GM19099 (cell line): ENCODE measurements around the gene SSC5D.

Source experiments
- POLR2A ChIP-seq: IDR thresholded peaks from 3 replicates; pipeline ENCODE4 v1.6.1; 2011; ENCODE audit warnings: low read depth; ENCODE audit not compliant: insufficient read length; ENCODE audit errors: extremely low read depth

SSC5D gene

DNA sequence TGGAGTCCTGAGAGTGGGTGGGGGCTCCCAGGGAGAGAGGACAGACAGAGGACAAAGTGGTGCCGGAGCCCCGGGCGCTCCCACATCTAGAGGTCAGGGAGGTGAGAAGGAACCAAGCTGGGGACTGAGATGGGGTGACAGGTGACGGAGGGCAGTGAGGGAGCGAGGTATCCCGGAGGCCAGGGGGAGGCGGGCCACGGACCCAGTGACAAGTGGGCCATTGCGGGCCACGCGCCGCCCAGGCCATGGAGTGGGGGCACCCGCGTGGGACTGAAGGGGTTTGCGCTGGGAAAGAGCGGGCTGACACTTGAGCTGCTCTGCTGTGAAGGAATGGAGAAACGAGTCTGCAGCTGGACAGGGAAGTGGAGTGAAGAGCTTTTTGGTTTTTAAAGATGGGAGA lies 9.2 kb upstream of the SSC5D start:
- TF ChIP-seq POLR2A = no peak

DNA sequence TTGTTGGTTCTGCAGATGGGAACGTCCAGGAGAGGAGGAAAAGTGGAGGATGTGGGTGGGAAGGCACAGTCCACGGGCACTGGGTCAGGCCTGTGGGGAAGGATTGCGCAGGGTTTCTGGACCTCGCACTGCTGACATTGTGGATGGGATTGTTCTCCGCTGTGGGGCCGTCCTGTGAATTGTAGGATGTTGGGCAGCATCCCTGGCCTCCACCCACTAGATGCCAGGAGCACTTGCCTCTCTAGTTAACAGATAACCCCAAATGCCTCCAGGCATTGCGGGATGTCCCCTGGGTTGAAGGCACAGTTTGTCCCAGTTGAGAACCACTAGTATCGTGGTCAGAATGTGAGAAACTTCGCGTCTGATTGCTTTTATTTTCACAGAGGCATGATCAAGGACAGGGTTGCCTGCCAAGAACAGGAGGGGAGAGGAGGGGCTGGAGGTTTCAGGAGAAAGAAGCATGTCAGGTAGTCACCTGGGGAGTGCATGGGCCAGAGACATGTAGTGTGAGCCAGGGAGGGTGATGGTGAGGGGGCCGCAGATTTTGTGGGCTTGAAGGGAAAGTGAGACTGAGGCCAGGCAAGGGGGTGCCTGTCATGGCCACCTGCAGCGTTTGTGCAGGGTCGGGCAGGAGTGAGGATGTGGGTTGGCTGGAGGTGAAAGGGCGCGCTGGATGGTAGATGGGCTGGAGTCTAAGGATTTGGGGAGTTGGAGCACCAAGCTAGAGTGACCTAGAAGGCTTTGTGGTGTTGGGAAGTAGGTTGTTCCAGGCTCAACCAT lies 8.6 kb upstream of the SSC5D start:
- TF ChIP-seq POLR2A = no peak

DNA sequence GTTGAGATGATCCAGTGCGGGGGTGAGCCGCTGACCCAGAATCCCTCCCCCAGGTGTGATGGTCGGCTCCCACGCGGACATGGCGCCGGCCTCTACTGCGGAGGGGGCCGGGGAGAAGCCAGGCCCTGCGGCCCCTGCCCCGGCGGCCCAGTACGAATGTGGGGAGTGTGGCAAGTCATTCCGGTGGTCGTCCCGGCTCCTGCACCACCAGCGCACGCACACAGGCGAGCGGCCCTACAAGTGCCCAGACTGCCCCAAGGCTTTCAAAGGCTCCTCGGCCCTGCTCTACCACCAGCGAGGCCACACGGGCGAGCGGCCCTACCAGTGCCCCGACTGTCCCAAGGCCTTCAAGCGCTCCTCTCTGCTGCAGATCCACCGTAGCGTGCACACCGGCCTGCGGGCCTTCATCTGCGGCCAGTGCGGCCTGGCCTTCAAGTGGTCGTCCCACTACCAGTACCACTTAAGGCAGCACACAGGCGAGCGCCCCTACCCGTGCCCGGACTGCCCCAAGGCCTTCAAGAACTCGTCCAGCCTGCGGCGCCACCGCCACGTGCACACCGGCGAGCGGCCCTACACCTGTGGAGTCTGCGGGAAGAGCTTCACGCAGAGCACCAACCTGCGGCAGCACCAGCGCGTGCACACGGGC lies 7.0 kb upstream of the SSC5D start:
- no peak for TF ChIP-seq POLR2A

DNA sequence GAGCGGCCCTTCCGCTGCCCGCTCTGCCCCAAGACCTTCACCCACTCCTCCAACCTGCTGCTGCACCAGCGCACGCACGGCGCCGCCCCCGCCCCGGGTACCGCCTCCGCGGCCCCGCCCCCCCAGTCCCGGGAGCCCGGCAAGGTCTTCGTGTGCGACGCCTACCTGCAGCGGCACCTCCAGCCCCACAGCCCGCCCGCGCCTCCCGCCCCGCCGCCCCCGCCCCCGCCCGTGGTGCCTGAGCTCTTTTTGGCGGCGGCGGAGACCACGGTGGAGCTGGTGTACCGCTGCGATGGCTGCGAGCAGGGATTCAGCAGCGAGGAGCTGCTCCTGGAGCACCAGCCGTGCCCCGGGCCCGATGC lies 6.5 kb upstream of the SSC5D start:
- TF ChIP-seq POLR2A = no peak

DNA sequence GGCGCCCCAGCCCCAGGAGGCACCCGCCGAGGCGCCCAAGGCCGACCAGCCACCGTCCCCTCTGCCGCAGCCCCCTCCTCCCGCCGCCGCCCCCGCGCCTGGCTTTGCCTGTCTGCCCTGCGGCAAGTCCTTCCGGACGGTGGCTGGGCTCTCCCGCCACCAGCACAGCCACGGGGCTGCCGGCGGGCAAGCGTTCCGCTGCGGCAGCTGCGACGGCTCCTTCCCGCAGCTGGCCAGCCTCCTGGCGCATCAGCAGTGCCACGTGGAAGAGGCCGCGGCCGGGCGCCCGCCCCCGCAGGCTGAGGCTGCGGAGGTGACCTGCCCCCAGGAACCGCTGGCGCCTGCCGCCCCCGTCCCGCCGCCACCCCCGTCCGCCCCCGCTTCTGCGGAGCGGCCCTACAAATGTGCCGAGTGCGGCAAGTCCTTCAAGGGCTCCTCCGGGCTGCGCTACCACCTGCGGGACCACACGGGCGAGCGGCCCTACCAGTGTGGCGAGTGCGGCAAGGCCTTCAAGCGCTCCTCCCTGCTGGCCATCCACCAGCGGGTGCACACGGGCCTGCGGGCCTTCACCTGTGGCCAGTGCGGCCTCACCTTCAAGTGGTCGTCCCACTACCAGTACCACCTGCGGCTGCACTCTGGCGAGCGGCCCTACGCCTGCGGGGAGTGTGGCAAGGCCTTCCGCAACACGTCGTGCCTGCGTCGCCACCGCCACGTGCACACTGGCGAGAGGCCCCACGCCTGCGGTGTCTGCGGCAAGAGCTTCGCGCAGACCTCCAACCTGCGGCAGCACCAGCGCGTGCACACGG lies 5.9 kb upstream of the SSC5D start:
- TF ChIP-seq POLR2A = no peak

DNA sequence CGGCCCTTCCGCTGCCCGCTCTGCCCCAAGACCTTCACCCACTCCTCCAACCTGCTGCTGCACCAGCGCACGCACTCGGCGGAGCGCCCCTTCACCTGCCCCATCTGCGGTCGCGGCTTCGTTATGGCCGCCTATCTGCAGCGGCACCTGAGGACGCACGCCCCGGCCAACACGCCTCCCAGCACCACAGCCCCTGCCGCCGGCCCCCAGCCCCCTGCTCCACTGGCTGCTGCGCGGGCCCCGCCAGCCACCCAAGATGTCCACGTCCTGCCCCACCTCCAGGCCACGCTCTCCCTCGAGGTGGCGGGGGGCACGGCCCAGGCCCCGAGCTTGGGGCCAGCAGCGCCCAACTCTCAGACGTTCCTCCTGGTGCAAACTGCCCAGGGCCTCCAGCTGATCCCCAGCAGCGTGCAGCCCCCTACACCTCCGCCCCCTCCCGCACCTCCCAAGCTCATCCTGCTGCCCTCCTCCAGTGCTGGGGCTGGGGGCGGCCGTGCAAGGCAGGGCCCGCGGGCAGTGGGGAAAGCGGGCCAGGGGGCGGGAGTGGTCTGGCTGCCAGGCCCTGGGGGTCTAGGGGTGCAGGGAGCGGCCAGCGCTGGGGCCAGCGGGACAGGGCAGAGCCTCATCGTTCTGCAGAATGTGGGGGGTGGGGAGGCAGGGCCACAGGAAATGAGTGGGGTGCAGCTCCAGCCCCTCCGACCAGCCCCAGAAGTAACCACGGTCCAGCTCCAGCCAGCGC lies 5.1 kb upstream of the SSC5D start:
- no peak for TF ChIP-seq POLR2A

DNA sequence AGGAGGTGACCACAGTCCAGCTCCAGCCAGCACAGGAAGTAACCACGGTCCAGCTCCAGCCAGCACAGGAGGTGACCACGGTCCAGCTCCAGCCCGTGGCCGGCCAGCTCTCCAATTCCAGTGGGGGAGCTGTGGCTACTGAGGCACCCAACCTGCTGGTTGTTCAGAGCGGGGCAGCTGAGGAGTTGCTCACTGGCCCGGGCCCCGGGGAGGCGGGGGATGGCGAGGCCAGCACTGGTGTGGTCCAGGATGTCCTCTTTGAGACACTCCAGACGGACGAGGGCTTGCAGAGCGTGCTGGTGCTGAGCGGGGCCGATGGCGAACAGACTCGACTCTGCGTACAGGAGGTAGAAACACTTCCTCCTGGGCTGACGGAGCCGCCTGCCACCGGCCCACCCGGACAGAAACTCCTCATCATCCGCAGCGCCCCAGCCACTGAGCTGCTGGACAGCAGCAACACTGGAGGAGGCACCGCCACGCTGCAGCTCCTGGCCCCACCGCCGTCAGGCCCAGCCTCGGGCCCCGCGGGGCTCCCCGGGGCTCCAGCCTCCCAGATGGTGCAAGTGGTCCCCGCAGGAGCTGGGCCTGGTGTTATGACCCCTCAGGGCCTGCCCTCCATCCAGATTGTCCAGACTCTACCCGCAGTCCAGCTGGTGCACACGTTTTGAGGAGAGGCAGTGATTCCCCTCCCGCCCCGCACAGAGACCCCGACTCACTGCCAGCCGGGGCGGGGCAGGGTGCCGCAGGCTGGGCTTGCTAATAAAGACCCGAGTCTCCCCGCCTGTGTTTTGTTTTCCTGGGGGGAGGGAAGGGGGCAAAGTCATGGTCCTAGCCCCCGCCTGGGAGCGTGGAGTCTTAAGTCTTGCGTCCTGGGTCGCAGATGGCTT lies 4.3 kb upstream of the SSC5D start:
- no peak for TF ChIP-seq POLR2A

DNA sequence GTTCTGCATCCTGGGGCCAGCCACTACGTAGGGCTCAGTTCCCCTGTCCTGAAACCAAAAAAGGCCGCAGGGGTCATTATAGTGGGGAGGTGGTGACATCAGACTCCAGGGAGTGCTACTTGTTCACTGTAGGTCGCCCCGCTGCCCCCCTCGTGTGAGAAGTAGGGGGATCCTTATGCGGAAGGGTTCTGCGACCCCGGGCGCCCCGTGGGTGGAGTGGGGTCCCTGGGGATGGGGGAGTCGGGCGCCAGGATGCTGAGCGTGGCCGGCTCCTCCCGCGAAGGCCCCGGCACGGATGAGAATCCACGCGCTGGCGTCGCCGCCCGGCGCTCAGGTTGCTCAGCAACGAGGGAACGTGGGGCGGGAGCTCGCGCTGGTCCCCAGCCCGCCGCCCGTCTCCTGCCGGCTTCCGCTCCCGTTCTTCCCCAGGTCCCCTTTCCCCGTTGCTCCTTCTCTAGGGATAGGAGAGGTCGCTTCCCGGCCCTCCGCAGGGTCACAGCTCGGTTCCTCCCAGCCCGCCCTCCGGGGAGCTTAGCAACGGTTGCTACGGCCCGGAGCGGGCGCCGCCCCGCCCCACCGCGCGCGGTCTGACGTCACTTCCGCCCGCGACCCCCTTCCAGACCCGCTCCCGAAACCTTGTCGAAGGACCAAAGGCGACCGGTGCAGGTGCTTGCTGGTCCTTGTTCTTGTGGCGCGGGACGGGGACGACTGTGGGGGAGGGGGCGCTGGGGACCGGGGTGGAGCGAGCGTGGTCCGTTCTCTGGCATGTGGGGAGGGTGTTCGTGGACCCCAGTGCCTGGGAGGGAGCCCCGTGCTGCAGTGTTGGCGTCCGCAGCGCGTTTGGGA lies 3.4 kb upstream of the SSC5D start, which contains the start of gene NAT14:
Gene NAT14 (plus strand): TSS at position 596 of the 846 bp plus-strand sequence. CDS start 521 bp downstream, outside the sequence.
- peak; percentile 14 for TF ChIP-seq POLR2A

DNA sequence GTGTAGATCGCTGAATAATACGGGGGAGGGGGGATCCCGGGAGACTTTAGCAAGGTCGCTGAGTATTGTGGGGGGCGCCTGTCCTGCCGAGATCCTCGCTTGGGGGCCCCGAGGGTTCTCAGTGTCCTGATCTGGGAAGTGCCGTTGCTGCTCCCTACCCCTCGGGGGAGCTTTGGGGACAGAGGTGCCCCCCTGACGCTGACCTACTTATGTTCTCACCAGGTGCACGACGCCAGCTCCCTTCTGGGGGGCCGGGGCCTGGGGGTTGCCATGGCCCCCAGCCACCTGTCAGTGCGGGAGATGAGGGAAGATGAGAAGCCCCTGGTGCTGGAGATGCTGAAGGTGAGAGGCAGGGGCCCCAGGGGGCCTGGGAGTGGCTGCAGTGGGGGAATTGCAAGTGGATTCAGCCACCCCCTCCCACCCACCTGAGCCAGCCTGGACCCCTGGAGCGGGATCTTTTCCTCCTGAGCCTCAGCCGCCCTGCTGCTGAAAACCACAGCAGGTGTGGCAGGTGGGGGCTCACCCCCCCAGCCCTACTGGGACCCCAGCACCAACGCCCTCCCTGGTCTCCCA lies 2.7 kb upstream of the SSC5D start:
- no peak for TF ChIP-seq POLR2A

- TF ChIP-seq POLR2A = no peak
These were observed 1.9 kb upstream of the SSC5D start for GRCh38 chr19:55486043-55486970.

DNA sequence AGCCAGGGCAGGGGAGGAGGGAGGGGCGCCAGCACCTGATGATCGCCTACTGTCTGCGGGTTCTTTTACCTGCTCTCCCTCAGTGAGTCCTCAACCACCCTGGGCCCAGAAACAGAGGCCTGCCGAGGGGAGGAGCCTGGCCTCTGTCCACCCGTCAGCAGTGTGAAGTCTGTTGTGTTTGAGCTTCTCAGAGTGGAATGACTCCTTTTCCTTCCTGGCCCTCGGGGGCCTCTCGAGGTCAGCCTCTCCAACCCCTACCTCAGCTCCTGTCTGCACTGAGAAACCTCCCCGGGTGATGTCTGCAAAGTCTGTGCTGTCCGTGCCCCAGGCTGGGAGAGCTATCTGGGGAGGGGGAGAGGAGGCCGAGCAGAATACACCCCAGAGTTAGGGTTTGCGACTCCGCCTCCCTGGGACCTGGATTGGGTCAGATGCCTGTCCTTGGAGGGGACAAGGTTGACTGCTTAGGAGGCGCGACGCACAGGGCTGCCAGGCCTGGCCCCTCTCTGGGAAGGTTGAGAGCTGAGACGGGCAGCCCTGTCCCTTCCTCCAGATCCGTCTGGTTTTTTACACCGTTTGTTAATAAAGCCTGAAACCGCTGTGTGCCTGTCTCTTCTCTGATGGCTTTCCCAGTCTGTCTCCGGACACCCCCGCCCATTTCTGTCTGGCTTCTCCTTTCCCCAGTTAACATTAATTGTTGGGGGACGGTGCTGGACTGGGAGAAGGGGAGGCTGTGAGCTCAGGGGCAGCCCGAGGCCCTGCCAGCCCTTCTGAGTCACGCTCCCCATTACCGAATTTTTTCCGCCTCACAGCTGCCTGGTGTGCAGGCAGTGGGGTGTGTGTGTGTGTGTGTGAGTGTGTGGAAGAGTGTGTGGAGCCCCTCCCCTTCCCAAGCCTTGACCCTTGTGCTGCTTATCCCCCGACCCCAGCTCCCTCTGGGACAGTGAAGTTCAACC lies 989 bp upstream of the SSC5D start:
- TF ChIP-seq POLR2A = no peak
